Measurements from ENCODE around the gene COL4A1. TPM values are rescaled to one million over a fixed set of nuclear protein-coding genes. Genes with fewer than 3 reads are reported as not detected.

COL4A1 gene
- total RNA-seq, 1 donor from 2014 or later, result 105 TPM

DNA sequence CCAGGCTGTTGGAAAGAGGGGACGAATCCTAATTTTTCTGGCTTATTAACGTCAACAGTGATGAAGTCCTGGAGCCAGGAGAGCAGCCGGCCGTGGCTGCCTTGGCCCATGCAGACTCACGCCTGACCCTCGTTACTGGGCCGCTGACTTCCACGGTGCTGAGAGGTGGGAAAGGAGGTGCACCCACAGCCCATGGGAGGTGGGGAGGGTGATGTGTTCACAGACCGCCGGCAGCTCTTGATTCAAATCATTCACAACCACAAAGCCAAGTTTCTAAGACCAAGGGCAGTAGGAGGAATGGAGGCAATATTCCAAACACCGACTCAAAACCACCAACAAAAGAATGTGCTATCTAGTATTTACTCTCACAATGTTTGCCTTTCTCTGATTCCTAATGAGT lies 24.4 kb upstream of the COL4A1 start:
- peaks cover 2% of the 10 kb centered on the region for H3K27me3 Mint-ChIP-seq (ENCODE audit: insufficient read depth, low read depth)
- no peak for DNase-seq (ENCODE audit: low spot score)
- H4K20me1 ChIP-seq (ENCODE audit: low read depth), result peaks cover 3% of the 10 kb centered on the region
- no peaks in the 10 kb centered on the region for H3K9me3 ChIP-seq (ENCODE audit: low read depth)
- TF ChIP-seq EZH2phosphoT487 (IDR thresholded peaks at IDR 0.05) (no peak), EZH2 (IDR thresholded peaks at IDR 0.05) (no peak)
- TF ChIP-seq, protein P1, sequence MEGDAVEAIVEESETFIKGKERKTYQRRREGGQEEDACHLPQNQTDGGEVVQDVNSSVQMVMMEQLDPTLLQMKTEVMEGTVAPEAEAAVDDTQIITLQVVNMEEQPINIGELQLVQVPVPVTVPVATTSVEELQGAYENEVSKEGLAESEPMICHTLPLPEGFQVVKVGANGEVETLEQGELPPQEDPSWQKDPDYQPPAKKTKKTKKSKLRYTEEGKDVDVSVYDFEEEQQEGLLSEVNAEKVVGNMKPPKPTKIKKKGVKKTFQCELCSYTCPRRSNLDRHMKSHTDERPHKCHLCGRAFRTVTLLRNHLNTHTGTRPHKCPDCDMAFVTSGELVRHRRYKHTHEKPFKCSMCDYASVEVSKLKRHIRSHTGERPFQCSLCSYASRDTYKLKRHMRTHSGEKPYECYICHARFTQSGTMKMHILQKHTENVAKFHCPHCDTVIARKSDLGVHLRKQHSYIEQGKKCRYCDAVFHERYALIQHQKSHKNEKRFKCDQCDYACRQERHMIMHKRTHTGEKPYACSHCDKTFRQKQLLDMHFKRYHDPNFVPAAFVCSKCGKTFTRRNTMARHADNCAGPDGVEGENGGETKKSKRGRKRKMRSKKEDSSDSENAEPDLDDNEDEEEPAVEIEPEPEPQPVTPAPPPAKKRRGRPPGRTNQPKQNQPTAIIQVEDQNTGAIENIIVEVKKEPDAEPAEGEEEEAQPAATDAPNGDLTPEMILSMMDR (IDR thresholded peaks at IDR 0.05), result no peak
- peaks cover 54% of the 10 kb centered on the region for H3K9me3 Mint-ChIP-seq
- H3K4me3 Mint-ChIP-seq, result no peak overlapping the region
- no peak overlapping the region for H3K4me2 ChIP-seq
- no peaks in the 10 kb centered on the region for H3K36me3 ChIP-seq
- H3K9ac ChIP-seq, result no peak overlapping the region
- H3F3A ChIP-seq (ENCODE audit: low read depth), result peaks cover 21% of the 10 kb centered on the region
- no peak overlapping the region for H3K27ac ChIP-seq
- H3K27ac Mint-ChIP-seq, result no peak overlapping the region
- H2AFZ ChIP-seq (replicated peaks), result no peak overlapping the region
- H3K79me2 ChIP-seq (ENCODE audit: low read depth), result peaks cover 57% of the 10 kb centered on the region
- H3K36me3 Mint-ChIP-seq, result peaks cover 82% of the 10 kb centered on the region
- no peaks in the 10 kb centered on the region for H3K27me3 ChIP-seq
- peaks cover 40% of the 10 kb centered on the region for H3K4me1 ChIP-seq
- H3K4me3 ChIP-seq, result no peak overlapping the region
- peaks cover 19% of the 10 kb centered on the region for H3K4me1 Mint-ChIP-seq

DNA sequence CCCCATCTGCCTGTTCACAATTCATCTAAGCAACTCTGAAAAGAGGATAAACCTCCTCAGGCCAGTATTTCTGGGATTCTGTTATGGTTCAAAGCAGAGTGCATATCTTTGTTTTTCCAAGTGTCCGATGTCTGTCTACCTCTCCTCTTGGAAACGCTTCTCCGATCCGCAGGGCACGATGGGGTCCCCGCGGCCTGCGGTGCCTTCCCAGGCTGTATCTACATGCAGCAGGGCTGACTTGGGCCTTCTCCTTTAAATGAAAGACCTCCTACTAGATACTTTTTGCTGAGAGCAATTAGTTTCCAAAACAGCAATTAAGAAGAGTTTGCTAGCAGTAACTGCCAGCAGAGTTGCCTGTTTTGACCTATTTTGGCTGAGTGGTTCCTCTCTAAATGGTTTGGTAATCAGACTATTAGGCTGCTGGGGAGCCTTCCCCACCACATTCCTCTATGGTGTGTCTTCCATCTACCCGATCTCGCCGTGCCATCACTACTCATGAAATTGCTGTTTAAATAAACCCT lies 23.6 kb upstream of the COL4A1 start:
- no peaks in the 10 kb centered on the region for H3K27me3 ChIP-seq
- peaks cover 17% of the 10 kb centered on the region for H3K4me1 Mint-ChIP-seq
- no peak overlapping the region for H3K27ac Mint-ChIP-seq

DNA sequence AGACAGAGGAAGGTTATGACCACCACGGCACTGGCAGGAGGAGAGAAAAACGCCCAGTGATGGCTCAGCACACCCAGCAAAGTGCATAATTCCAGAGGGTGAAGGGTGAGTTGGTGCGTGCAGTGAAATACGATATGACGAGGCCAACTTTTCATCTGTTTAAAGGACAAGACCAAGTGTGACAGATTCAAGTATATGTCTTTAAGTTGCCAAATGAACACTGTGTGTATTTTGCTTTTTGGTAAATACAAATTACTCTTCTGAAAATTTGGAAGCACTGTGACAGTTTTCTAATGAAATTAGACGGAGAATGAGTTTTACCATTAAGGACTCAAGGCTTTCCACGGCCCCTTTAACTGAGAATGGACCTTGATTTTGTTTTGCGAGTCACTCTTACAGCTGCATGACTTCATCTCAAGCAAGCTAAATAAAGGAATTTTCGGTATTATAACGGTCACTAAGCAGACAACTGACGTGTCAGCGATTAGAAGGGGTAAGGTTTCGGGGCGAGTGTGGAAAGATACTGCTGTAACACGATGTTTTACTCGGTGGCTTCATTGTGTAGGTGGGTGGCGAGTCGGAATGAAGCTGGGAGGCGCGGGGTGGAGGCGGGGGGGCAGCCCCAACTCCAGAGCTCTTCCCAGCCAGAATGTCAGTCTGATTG lies 23.0 kb upstream of the COL4A1 start:
- no peaks in the 10 kb centered on the region for H4K20me1 ChIP-seq (ENCODE audit: low read depth)
- H3K4me2 ChIP-seq, result peak overlapping the region; percentile 32
- Mint-ChIP-seq H3K4me3 (no peak overlapping the region), H3K36me3 (peaks cover 80% of the 10 kb centered on the region), H3K27me3 (ENCODE audit: insufficient read depth, low read depth) (peaks cover 2% of the 10 kb centered on the region), H3K27ac (no peak overlapping the region), H3K9me3 (peaks cover 49% of the 10 kb centered on the region), H3K4me1 (peaks cover 18% of the 10 kb centered on the region)
- H3K36me3 ChIP-seq, result no peaks in the 10 kb centered on the region
- peaks cover 41% of the 10 kb centered on the region for H3K4me1 ChIP-seq
- TF ChIP-seq EZH2phosphoT487 (IDR thresholded peaks at IDR 0.05) (no peak), EZH2 (IDR thresholded peaks at IDR 0.05) (no peak)
- TF ChIP-seq, protein P1 (IDR thresholded peaks at IDR 0.05), result no peak
- H3K79me2 ChIP-seq (ENCODE audit: low read depth), result peaks cover 62% of the 10 kb centered on the region
- DNase-seq (ENCODE audit: low spot score), result peak; percentile 39
- H2AFZ ChIP-seq (replicated peaks), result no peak overlapping the region
- H3F3A ChIP-seq (ENCODE audit: low read depth), result peaks cover 21% of the 10 kb centered on the region
- H3K27me3 ChIP-seq, result no peaks in the 10 kb centered on the region
- H3K9me3 ChIP-seq (ENCODE audit: low read depth), result no peaks in the 10 kb centered on the region
- H3K9ac ChIP-seq, result no peak overlapping the region
- H3K27ac ChIP-seq, result peak overlapping the region; percentile 77
- no peak overlapping the region for H3K4me3 ChIP-seq

More for the DNA sequence above, 23.6 kb upstream of the COL4A1 start:
- Histone ChIP-seq H3K27ac (peak overlapping the region; percentile 77), H3K9ac (no peak overlapping the region), H3K36me3 (no peaks in the 10 kb centered on the region), H3K9me3 (ENCODE audit: low read depth) (no peaks in the 10 kb centered on the region), H2AFZ (replicated peaks) (no peak overlapping the region), H4K20me1 (ENCODE audit: low read depth) (no peaks in the 10 kb centered on the region), H3K4me2 (peak overlapping the region; percentile 32), H3K4me3 (no peak overlapping the region), H3F3A (ENCODE audit: low read depth) (peaks cover 21% of the 10 kb centered on the region), H3K79me2 (ENCODE audit: low read depth) (peaks cover 59% of the 10 kb centered on the region), H3K4me1 (peaks cover 41% of the 10 kb centered on the region)
- peaks cover 80% of the 10 kb centered on the region for H3K36me3 Mint-ChIP-seq
- H3K9me3 Mint-ChIP-seq, result peaks cover 54% of the 10 kb centered on the region
- no peak for DNase-seq (ENCODE audit: low spot score)
- TF ChIP-seq EZH2 (IDR thresholded peaks at IDR 0.05), result no peak
- TF ChIP-seq EZH2phosphoT487 (IDR thresholded peaks at IDR 0.05), result no peak
- TF ChIP-seq, protein P1 (IDR thresholded peaks at IDR 0.05), result no peak
- H3K4me3 Mint-ChIP-seq, result no peak overlapping the region
- peaks cover 2% of the 10 kb centered on the region for H3K27me3 Mint-ChIP-seq (ENCODE audit: insufficient read depth, low read depth)

Measured in neural progenitor cell (in vitro differentiated cells).